ENCODE measurements around the gene IGF2.

DNA sequence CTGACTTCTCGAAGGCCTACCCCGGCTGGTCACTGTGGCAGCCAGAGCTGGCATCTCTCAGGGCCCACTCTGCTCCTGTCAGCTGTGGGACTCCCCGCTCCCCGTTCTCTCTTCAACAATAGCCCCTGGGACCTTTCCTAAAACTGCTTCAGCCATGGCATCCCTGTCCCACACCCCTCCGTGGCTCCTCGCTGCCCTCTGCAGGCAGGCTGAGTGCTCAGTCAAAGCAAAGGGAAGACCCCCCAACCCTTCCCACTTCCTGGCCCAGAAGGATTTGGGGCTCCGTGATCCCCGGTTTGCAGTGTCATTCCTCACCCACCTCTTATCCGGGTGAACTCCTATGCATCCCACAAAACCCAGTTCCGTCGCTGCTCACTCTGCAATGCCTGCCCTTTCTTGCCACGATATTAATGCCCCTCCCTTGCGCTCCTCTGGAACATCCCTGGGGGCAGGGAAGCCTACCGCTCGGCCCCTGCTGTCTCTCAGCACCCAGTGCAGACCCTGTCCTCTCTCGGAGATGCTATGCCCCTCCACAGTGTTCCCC, 34.0 kb upstream of the IGF2 start:
- TF ChIP-seq POLR2AphosphoS5 (IDR thresholded peaks at IDR 0.05; ENCODE audit: low read depth, low read length), result no peak
- TF ChIP-seq, protein P1, sequence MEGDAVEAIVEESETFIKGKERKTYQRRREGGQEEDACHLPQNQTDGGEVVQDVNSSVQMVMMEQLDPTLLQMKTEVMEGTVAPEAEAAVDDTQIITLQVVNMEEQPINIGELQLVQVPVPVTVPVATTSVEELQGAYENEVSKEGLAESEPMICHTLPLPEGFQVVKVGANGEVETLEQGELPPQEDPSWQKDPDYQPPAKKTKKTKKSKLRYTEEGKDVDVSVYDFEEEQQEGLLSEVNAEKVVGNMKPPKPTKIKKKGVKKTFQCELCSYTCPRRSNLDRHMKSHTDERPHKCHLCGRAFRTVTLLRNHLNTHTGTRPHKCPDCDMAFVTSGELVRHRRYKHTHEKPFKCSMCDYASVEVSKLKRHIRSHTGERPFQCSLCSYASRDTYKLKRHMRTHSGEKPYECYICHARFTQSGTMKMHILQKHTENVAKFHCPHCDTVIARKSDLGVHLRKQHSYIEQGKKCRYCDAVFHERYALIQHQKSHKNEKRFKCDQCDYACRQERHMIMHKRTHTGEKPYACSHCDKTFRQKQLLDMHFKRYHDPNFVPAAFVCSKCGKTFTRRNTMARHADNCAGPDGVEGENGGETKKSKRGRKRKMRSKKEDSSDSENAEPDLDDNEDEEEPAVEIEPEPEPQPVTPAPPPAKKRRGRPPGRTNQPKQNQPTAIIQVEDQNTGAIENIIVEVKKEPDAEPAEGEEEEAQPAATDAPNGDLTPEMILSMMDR (IDR thresholded peaks at IDR 0.05), result peak; percentile 93; the same call in 1 of the 2 replicates
- TF ChIP-seq SIN3A (IDR thresholded peaks at IDR 0.05; ENCODE audit: borderline replicate concordance, insufficient read depth, low read depth, low read length), result no peak
- TF ChIP-seq, protein P2, sequence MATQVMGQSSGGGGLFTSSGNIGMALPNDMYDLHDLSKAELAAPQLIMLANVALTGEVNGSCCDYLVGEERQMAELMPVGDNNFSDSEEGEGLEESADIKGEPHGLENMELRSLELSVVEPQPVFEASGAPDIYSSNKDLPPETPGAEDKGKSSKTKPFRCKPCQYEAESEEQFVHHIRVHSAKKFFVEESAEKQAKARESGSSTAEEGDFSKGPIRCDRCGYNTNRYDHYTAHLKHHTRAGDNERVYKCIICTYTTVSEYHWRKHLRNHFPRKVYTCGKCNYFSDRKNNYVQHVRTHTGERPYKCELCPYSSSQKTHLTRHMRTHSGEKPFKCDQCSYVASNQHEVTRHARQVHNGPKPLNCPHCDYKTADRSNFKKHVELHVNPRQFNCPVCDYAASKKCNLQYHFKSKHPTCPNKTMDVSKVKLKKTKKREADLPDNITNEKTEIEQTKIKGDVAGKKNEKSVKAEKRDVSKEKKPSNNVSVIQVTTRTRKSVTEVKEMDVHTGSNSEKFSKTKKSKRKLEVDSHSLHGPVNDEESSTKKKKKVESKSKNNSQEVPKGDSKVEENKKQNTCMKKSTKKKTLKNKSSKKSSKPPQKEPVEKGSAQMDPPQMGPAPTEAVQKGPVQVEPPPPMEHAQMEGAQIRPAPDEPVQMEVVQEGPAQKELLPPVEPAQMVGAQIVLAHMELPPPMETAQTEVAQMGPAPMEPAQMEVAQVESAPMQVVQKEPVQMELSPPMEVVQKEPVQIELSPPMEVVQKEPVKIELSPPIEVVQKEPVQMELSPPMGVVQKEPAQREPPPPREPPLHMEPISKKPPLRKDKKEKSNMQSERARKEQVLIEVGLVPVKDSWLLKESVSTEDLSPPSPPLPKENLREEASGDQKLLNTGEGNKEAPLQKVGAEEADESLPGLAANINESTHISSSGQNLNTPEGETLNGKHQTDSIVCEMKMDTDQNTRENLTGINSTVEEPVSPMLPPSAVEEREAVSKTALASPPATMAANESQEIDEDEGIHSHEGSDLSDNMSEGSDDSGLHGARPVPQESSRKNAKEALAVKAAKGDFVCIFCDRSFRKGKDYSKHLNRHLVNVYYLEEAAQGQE (IDR thresholded peaks at IDR 0.05; ENCODE audit: insufficient read depth in 1 of 2, low read depth in 2 of 2, low read length in 1 of 2), result no peak

Measured in Panc1 (cell line).